ENCODE measurements around the gene FHL2. TPM values are rescaled to one million over a fixed set of nuclear protein-coding genes. Genes with fewer than 3 reads are reported as not detected.

Gene FHL2
- total and polyA plus RNA-seq, 2 of the 13 experiments (the other 11 are each of a cell fraction or from before 2014, with no cell fraction given) = 1.9 to 74.8 TPM

- peak; percentile 60 for TF ChIP-seq CTCF (CRISPR knock-in tag; IDR thresholded peaks at IDR 0.05)
- peak; percentile 5 for TF ChIP-seq TEAD3 (CRISPR knock-in tag; optimal IDR thresholded peaks at IDR 0.05; ENCODE audit: borderline replicate concordance)
- TF ChIP-seq, protein P1, sequence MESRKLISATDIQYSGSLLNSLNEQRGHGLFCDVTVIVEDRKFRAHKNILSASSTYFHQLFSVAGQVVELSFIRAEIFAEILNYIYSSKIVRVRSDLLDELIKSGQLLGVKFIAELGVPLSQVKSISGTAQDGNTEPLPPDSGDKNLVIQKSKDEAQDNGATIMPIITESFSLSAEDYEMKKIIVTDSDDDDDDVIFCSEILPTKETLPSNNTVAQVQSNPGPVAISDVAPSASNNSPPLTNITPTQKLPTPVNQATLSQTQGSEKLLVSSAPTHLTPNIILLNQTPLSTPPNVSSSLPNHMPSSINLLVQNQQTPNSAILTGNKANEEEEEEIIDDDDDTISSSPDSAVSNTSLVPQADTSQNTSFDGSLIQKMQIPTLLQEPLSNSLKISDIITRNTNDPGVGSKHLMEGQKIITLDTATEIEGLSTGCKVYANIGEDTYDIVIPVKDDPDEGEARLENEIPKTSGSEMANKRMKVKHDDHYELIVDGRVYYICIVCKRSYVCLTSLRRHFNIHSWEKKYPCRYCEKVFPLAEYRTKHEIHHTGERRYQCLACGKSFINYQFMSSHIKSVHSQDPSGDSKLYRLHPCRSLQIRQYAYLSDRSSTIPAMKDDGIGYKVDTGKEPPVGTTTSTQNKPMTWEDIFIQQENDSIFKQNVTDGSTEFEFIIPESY (CRISPR knock-in tag; IDR thresholded peaks at IDR 0.05) = peak; percentile 17; the same call in 1 of the 2 replicates
- TF ChIP-seq NFE2L1 (CRISPR knock-in tag; IDR thresholded peaks at IDR 0.05; ENCODE audit: borderline replicate concordance) = no peak
- peak; percentile 54; the same call in 1 of the 2 replicates for TF ChIP-seq ZBTB7B (CRISPR knock-in tag; IDR thresholded peaks at IDR 0.05)
- TF ChIP-seq STAG1 (CRISPR knock-in tag; IDR thresholded peaks at IDR 0.05) = 0 out of 2 replicates have a peak, but pooled peaks have one; percentile 15
- TF ChIP-seq HNRNPUL1 (IDR thresholded peaks at IDR 0.05; ENCODE audit: low read depth, low read length) = no peak
These were observed 5.2 kb upstream of the FHL2 start (continued) for GRCh38 chr2:105403783-105404698.

Data from HepG2 (cell line).